ENCODE measurements around the gene CAT.

CAT gene

GRCh38 chr11:34501500-34501899, 62.8 kb downstream of the CAT start:
- DNase-seq: no peak

GRCh38 chr11:34501949-34502348, 63.2 kb downstream of the CAT start:
- no peak for DNase-seq

- DNase-seq: no peak
These were observed 64.2 kb downstream of the CAT start for GRCh38 chr11:34502949-34503348.

GRCh38 chr11:34505874-34506273, 67.1 kb downstream of the CAT start:
- no peak for DNase-seq

GRCh38 chr11:34507156-34507555, 68.4 kb downstream of the CAT start:
- DNase-seq: no peak

GRCh38 chr11:34507610-34508009, 68.9 kb downstream of the CAT start:
- no peak for DNase-seq

GRCh38 chr11:34508524-34508923, 69.8 kb downstream of the CAT start:
- peak; percentile 55 for DNase-seq

- DNase-seq: peak; percentile 46
These were observed 70.7 kb downstream of the CAT start for GRCh38 chr11:34509336-34509876.

- DNase-seq: no peak
These were observed 71.5 kb downstream of the CAT start for GRCh38 chr11:34510218-34510617.

GRCh38 chr11:34510673-34511072, 71.9 kb downstream of the CAT start:
- DNase-seq: no peak

GRCh38 chr11:34512840-34513681, 74.3 kb downstream of the CAT start:
- DNase-seq: peak; percentile 67

- no peak for DNase-seq
These were observed 75.1 kb downstream of the CAT start, which contains the start of gene ELF5 for GRCh38 chr11:34513682-34514449. TSS of gene ELF5 (minus strand) at chr11:34513794. CDS start at chr11:34505749, 8,045 bp downstream.

GRCh38 chr11:34514597-34514996, 75.9 kb downstream of the CAT start:
- DNase-seq: no peak

GRCh38 chr11:34516247-34517040, 77.7 kb downstream of the CAT start:
- no peak for DNase-seq

- DNase-seq: no peak
These were observed 81.0 kb downstream of the CAT start for GRCh38 chr11:34519595-34520235.

GRCh38 chr11:34521265-34521664, 82.5 kb downstream of the CAT start:
- DNase-seq: no peak
